Sciatic nerve (tissue), 2 donors: ENCODE data around the gene NTRK2. TPM values are rescaled to one million over a fixed set of nuclear protein-coding genes. Genes with fewer than 3 reads are reported as not detected.

ENCODE experiments used
- ATAC-seq: fragments of 200-7000 bp; cut with Tn5 transposase; one replicate; pipeline ENCODE4 v1.9.1; 2020; ENCODE audit warnings: mild to moderate bottlenecking, moderate library complexity
- DNase-seq: peaks from one replicate; pipeline ENCODE4 v3.0.0-alpha.2; 2020; ENCODE audit warnings: low spot score
- intact Hi-C: fragments of 100-400 bp; cut with DNase I; formaldehyde crosslinking; loops from one replicate; pipeline ENCODE4 v1.14.2; 2022
- total RNA-seq: library from RNA; stranded (reverse); fragmentation: NEBNext Ultra II Directional; extraction: Animal tissue kit (Norgen Biotek cat#: 25700); gene quantifications from one replicate; pipeline ENCODE4 v1.2.1, GENCODE V29; 2021
- donor health status: DM: no; HTN: no; CAD: no.
- donor health status: DM: no; HTN: no; CAD: no.

NTRK2 gene
- total RNA-seq, 1 donor from 2014 or later: 75.0 TPM

DNA sequence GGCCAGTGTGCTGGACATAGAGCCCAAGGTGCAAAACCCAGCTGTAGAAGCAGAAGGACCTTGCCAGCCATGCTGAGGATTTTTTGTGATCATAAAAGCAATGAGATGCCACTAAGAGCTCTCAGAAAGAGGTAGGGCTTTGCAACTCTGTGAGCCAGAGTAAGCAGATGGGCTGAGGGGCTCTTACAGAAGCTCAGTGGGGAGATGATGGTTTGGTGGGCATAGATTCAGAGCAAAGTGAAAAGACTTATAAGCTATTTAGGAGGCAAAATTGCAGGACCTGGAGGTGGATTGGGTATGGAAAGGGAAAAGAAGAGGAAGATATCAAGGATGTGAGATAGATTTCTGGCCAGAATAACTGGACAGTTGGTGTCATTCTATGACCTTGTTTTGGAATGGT, 302.0 kb downstream of the NTRK2 start:
- intact Hi-C loops: no loop called here
- DNase-seq: no peak
- no peak for ATAC-seq

GRCh38 chr9:84974258-84974657, 304.7 kb downstream of the NTRK2 start:
- intact Hi-C loops: no loop called here
- ATAC-seq (no peak), DNase-seq (no peak)

GRCh38 chr9:84974855-84975254, 305.3 kb downstream of the NTRK2 start:
- intact Hi-C loops: no loop called here
- DNase-seq: no peak
- no peak for ATAC-seq

- intact Hi-C loops: no loop called here
- ATAC-seq (no peak), DNase-seq (no peak)
These were observed 306.4 kb downstream of the NTRK2 start for GRCh38 chr9:84975926-84976325.

GRCh38 chr9:84978661-84979060, 309.1 kb downstream of the NTRK2 start:
- no peak for ATAC-seq
- intact Hi-C loops: no loop called here

GRCh38 chr9:84983749-84984148, 314.2 kb downstream of the NTRK2 start:
- ATAC-seq (no peak), DNase-seq (no peak)
- intact Hi-C loops: no loop called here

More at GRCh38 chr9:84978661-84979060, 309.1 kb downstream of the NTRK2 start:
- no peak for DNase-seq

DNA sequence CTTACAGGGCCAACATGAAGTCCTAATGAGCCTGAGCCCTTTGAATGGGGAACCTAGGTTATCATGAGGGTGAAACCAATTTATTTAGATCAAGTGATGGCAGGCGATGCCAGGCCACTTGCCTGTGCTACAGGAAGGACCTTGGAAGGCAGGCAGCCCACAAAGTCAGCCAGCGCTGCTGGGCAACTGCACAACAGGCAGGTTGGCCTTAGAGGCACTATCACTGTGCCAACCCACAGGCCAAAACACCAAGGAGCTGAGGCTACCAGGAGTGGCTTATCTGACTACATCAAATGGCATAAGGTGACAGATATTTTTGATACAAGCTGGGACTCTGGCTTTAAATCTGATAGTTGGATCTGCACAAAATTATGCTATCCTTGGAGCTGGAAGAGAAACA, 319.1 kb downstream of the NTRK2 start:
- ATAC-seq: no peak
- intact Hi-C loops: no loop called here

GRCh38 chr9:84990416-84990815, 320.9 kb downstream of the NTRK2 start:
- no peak for DNase-seq
- intact Hi-C loops: no loop called here
- ATAC-seq: peak; percentile 45

More for the DNA sequence above, 319.1 kb downstream of the NTRK2 start:
- DNase-seq: no peak

GRCh38 chr9:84990850-84991513, 321.5 kb downstream of the NTRK2 start:
- ATAC-seq (no peak), DNase-seq (no peak)
- intact Hi-C loops: no loop called here

DNA sequence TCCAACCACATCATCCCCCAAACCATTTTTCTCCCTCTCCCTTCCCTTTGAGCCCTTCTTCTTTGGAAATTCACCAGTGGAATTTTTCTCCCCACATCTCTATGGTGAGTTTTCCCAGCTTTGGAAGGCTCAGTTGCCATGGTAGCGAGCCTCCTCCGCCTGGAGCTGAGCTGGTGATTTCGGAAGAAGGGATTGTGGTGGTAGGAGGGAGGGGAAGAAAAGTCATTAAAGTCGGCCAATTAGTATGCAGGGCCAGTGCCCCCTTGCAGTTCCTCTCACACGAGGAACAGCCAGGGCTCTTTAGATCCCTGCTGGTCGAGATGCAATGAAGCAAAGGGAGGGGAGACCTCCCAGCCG, 322.0 kb downstream of the NTRK2 start:
- intact Hi-C loops: no loop called here
- ATAC-seq (no peak), DNase-seq (no peak)

GRCh38 chr9:84992381-84992780, 322.9 kb downstream of the NTRK2 start:
- no peak for ATAC-seq
- DNase-seq: no peak
- intact Hi-C loops: no loop called here

DNA sequence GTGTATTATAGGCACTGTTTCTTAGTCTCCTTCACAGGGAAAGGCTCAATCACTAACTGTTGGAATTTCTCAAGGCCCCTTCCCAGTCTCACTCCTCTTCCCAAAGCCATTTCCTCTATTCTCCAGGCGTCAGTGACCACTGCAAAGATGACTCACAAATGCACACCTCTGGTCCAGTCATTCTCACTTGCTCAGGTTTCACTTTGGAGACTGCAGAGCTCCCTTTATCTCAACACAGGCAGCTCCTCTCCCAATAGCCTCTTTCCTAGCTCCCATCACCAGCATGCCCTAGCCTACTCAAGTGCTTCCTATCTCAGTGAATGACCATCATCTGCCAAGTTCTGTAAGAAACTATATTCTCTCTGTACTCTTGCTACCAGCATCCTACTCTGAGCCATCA, 323.6 kb downstream of the NTRK2 start:
- DNase-seq (no peak), ATAC-seq (no peak)
- intact Hi-C loops: no loop called here

- ATAC-seq: no peak
- intact Hi-C loops: no loop called here
These were observed 326.5 kb downstream of the NTRK2 start for GRCh38 chr9:84996029-84996428.

GRCh38 chr9:84996716-84997115, 327.2 kb downstream of the NTRK2 start:
- DNase-seq (no peak), ATAC-seq (no peak)
- intact Hi-C loops: no loop called here

More at GRCh38 chr9:84996029-84996428, 326.5 kb downstream of the NTRK2 start:
- DNase-seq: no peak

DNA sequence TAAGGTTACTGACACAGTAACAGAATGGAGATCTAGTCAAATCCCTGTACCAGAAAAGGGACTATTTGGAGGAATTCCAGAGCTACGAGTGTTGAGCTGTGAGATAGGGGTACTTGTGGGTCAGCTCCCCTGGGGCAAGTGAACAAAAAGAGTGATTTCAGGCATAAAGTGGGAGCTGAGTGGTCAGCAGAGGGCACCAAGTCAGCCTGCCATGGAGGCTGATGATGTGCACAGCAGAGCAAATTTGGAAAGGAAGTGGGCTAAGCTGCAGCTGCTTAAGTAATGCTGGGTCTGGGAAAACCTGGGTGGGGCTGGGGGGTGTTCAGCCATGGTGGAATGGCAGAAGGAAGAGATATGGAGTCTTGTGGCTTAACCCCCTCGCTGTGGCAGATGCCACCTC, 327.9 kb downstream of the NTRK2 start:
- DNase-seq: no peak
- intact Hi-C loops: no loop called here
- no peak for ATAC-seq

GRCh38 chr9:84998639-84999038, 329.1 kb downstream of the NTRK2 start:
- intact Hi-C loops: no loop called here
- DNase-seq (no peak), ATAC-seq (no peak)

GRCh38 chr9:84999788-85000187, 330.3 kb downstream of the NTRK2 start:
- intact Hi-C loops: no loop called here
- no peak for DNase-seq
- no peak for ATAC-seq

DNA sequence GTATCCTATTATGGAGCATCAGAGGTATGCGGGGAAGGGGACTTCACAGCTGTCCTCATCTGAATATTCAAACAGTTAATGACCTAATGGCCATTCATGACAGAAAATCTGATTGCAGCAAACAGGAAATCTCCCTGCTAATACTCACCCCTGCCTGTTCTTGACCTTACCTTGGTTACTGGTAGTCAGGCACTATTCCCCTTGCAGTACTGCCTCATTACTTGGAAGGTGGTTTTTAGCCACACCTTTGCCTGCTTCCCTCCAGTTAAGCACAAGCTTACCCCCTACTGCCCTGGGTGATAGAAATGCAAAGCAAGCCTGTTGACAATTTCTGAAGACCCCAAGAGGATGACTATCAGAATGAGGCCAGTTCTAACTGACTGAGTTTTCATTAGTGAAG, 332.4 kb downstream of the NTRK2 start:
- DNase-seq (no peak), ATAC-seq (no peak)
- intact Hi-C loops: no loop called here

GRCh38 chr9:85004818-85005413, 335.4 kb downstream of the NTRK2 start:
- ATAC-seq: no peak
- no peak for DNase-seq
- intact Hi-C loops: no loop called here

DNA sequence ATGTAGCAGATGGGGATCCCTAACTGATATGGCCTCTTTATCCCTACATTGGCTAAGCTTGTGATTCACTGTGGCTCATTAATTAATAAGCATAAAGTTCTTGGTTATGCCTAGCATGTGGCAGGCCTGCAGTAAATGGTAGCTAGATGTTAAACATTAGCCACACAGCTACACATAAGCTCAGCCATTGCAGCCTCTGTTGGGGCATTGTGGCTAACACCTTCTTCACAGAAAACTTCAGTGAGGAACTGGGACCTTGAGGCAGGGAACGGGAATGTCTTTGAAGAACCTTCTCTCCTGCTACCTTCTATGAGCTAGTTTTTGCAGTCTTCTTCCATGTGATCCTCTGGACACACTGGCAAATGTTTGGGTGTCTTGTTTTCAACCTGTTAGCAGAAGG, 338.2 kb downstream of the NTRK2 start:
- ATAC-seq (no peak), DNase-seq (no peak)
- intact Hi-C loops: no loop called here

DNA sequence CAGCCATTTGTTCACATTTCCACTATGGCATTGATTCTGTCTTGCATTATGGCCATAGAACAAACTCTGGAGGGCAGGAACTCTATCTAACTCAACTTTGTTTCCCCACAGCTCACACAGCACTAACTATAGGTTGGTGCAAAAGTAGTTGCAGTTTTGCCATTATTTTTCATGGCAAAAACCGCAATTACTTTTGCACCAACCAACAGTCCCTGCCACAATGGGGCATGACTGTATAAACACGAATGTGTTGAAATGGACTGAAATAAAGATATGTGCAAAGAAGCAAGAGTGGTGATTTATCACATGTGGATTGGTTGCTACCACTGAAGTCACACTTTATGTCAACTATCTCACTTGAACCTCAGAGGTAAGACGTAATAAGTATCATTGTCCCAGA, 338.7 kb downstream of the NTRK2 start:
- DNase-seq (no peak), ATAC-seq (no peak)
- intact Hi-C loops: no loop called here
